ENCODE results near the gene STK16.
A peak's percentile ranks its signal among the peaks of the same experiment; 100 is the strongest.

Gene STK16

GRCh38 chr2:219213486-219214071 is 31.7 kb upstream of the STK16 start:
- DNase-seq (ENCODE audit: low spot score): no peak
- FAIRE-seq: no peak

GRCh38 chr2:219214141-219214540 is 31.1 kb upstream of the STK16 start:
- FAIRE-seq (no peak), DNase-seq (ENCODE audit: low spot score) (no peak)

DNA sequence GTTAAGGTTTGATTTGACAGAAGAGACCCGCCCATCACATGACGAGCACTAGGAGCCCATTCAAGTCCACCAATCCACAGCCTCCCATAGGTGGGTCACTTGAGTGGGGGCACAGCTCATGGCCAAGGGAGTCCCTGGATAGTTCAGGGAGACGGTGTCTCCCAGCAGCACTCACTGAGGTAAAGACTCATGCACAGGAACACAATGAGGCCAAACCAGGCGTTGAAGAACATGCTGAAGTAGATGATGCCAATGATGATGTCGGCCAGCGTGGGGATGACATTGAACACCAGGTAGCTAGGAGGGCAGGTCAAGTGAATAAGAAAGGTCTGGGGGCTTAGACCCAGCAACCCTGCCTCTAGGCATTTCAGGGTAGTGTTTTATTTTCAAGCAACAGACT is 30.5 kb upstream of the STK16 start:
- DNase-seq (ENCODE audit: low spot score): no peak
- FAIRE-seq: no peak

DNA sequence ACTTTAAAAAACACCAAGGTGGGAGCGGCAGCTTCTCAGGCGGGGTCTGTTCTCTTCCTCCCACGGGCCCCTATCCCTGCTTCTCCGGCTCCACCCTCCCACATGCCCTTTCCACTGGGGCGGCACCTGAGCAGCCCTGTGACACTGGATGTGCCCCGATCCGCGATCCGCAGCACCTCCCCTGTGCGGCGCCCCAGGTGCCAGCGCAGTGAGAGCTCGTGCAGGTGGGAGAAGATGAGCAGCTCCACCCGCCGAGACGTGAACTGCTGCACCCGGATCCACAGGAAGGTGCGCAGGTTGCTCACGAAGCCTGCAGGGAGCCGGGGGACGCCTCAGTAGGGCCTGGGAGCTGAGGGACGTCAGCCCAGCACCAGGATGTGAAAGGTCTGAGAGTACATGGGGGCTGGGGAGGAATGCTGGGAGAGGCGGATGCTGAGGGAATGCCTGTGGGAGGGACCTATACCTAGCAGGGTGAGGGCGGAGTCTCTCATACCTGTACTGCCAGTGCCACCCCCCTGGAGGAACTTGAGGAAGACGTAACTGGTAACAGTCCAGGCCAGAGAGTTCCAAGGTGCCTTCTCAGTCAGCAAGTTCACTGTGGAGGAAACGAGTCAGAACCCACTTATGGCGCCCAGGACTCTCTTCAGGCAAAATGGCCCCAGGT is 29.3 kb upstream of the STK16 start:
- DNase-seq (ENCODE audit: low spot score) (no peak), FAIRE-seq (no peak)

GRCh38 chr2:219216535-219216915 is 28.8 kb upstream of the STK16 start:
- FAIRE-seq (no peak), DNase-seq (ENCODE audit: low spot score) (no peak)

DNA sequence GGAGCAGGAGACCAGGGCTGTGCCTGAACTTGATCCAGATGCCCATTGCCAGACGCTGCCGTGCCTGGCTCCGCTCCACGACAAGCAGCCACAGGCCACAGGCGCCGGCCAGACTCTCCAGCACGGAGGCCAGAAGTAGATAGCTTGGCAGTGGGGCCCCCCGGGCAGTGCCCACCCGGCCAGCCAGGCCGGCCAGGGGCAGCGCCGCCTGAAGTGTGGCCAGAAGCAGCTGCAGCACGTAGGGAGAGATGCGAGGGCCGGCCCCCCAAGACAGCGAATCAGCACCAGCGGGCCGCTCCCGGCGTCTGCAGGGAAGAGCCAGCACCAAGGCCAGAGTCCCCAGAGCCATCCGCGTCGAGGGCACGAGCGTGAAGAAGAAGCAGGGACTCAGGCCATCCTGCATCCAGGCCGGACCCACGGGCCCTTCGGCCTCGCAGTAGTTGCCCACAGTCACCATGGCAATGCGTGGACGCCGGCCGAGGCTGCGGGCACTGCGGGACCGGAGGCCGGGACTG is 27.0 kb upstream of the STK16 start:
- DNase-seq (ENCODE audit: low spot score) (peak; percentile 57), FAIRE-seq (no peak)

DNA sequence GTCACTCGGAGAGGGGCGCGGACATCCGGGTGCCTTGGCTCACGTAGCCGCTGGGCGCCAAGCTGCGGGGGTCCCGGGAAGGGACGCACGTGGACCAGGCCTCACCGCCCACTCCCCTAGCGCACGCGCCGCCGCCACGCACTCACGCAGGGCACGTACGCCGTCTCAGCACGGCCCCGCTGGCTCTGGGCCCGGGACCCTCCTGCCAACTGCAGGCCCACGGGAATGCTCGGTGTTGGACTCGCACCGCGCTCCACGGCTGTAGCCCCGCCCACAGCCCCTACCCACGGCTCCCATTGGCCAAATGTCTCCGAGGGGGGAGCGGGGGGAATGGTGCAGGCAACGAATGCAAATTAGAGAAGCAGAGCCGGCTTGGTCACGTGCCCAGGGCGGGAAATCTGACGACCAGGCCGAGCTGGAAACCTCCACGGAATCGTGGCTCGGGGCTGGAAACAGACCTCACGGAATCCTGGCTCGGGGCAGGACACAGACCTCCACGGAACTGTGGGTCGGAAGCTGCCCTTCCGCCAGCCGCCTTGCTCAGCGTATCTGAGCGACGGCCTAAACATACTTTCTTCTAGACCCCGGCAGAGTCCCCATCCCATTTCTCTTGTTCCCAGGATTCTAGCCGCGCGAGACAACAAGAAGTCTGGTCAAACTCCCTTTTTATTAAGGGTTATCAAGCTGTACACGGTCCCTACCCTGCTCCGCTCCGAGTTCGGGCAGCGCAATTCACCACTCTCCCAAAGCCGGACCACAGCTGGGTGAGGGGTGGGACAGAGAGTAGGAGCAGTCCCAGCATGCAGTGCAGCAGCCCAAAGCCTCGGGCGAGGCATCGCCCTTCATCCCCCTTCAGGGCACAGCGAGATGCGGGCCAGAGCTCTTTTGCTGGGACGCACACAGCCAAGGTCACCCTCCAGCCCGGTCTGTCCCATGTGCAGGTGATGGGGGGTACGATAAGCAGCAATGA is 26.3 kb upstream of the STK16 start, which contains the start of gene ABCB6:
ABCB6 (minus strand) TSS at position 227 of the 970 bp plus-strand sequence. CDS start 285 bp downstream, outside the sequence.
- FAIRE-seq (no peak), DNase-seq (ENCODE audit: low spot score) (peak; percentile 46)

DNA sequence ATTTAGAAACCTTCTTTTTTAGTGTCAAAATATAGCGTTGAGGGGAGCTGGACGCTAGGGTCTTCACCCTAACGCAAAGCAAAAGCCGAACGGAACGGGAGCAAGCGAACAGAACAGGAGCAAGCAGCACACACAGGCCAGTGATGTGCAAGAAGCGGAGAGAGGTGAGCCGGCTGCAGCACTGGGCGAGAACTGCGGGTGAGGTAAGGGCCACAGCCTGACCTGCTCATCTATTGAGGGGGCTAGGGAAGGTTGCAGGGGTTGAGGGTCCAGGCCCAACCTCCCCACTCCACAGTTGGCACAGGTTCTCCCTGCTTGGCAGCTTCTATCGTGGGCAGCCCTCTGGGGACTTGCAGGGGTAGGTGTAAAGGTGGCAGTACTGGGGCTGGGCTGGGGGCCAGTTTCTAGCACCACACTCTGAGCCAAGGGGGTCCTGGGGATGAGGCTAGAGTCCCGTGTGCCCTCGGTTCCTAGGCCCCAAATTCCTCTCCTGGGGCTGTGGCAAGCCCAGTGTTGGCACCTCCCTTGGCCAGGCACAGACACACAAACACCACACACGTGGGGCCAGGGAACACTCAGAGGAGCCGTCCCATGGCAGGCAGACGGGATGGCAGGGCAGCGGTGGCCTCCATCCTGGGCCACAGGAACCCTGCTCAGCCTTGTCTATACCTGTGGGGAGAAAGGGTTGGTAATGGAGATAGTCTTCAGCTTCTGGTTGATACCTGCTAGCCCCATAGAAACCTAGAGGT is 25.3 kb upstream of the STK16 start:
- FAIRE-seq (no peak), DNase-seq (ENCODE audit: low spot score) (no peak)

- DNase-seq (ENCODE audit: low spot score) (no peak), FAIRE-seq (no peak)
Measured at GRCh38 chr2:219220652-219221402, 24.5 kb upstream of the STK16 start.

DNA sequence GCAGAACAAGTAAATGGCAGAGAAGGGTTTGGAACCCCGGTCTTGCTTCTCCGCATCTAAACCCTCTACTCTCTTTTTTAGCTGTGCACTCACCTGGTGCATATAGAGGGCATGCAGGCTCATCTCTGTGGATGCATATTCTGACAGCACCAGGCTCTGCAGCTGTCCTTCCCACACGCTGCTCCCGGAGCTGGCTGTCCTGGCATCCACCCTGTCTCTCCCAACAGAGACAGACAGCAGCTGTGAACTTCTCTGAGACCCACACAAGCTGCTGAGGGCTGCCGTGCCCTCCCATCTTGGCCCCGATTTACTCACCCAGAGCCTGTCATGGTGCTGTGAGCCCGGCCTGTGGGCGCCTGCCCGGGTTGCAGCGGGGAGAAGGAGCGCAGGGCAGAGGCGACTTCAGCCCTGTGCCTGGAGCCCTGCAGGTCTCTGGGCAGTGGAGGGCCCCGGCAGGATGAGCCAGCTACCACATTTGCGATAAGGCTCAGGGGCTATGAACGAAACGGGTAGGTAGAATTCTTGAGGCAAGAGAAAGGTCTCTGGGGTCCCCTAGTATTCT is 23.2 kb upstream of the STK16 start:
- DNase-seq (ENCODE audit: low spot score) (no peak), FAIRE-seq (no peak)

GRCh38 chr2:219223831-219224610 is 21.3 kb upstream of the STK16 start:
- no peak for FAIRE-seq
- DNase-seq (ENCODE audit: low spot score): no peak

DNA sequence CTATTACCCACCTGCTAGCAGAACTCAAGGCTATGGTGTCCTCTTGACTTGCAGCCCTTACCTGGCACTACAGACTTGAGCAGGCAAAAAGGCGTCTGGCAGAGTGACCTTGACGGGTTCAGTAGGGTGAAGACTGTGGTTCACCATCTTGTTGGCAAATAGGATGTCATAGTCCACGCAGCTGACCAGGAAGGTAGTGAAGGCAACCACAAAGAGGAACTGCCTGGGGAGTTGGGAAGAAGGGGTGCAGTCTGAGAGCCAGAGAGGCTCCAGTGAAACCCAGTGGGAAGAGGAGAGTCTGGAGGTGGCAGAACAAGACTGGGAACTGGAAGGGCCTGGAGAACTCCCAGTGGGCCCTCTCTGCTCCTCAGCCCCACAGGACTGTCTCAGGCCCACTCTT is 19.9 kb upstream of the STK16 start:
- no peak for DNase-seq (ENCODE audit: low spot score)
- FAIRE-seq: no peak

- DNase-seq (ENCODE audit: low spot score): no peak
- no peak for FAIRE-seq
Measured at GRCh38 chr2:219228041-219228910, 17.0 kb upstream of the STK16 start.

DNA sequence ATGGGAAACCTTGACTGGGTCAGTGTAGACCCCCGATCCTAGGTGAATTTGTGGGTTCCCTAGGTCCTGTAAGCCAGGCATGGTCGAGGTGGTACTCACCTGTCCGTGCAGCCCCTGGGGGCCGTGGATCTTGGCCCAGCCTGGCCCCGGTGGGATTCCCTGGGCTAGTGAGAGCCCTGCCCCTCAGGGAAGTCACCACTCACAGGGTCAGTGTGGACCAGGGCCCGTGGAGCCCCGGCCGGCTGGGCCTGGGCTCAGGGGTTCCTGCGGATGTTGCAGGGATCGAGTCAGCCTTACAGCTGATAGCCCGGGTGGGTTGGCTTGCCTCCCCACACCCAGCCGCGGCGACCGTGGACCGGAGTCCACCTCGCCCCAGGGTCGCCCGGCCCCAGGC is 16.4 kb upstream of the STK16 start:
- FAIRE-seq (no peak), DNase-seq (ENCODE audit: low spot score) (no peak)

DNA sequence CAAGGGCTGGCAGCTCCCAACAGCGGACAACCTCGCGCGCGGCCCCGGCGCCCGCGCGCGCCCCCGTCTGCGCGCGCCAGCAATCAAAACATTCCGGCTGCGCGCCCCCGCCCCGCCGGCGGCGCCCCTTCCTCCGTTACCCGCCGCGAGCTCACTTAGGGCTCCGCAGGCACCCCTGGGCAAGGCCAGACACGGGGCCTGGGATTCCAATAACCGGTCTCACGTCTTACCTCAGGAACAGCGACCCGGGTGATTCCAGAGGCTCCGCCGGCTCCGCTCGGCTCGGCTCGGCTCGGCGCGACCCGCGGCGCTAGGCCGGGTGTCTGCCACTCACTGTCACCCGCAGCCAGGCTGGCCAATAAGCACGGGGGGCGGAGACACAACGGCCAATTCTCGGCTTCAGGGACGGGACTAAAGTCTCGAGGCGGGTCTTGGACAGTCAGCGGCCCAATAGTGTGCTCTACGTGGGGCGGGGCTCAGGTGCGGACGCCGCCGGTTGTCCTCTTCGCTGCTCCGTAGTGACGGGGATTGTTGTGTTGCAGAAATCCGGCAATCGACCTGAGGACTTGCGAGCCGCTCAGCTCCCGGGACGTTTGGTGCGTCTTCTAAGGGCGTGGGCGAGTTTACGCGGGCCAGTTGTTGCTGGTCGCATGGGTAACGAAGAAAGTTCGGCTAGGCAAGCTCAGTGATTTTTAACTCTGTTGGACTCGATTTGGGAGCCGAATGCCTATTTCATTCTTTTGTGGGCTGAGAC is 15.8 kb upstream of the STK16 start, which contains the start of the genes ANKZF1 and ATG9A:
ANKZF1 (plus strand) TSS at position 502 of the 754 bp plus-strand sequence. CDS start 452 bp downstream, outside the sequence.
ATG9A (minus strand) TSS at position 332 of the 754 bp plus-strand sequence. CDS start 1,612 bp downstream, outside the sequence.
- FAIRE-seq: peak; percentile 88
- peak; percentile 97 for DNase-seq (ENCODE audit: low spot score)

- no peak for FAIRE-seq
- DNase-seq (ENCODE audit: low spot score): peak; percentile 46
Measured at GRCh38 chr2:219230059-219230540, 15.2 kb upstream of the STK16 start.

DNA sequence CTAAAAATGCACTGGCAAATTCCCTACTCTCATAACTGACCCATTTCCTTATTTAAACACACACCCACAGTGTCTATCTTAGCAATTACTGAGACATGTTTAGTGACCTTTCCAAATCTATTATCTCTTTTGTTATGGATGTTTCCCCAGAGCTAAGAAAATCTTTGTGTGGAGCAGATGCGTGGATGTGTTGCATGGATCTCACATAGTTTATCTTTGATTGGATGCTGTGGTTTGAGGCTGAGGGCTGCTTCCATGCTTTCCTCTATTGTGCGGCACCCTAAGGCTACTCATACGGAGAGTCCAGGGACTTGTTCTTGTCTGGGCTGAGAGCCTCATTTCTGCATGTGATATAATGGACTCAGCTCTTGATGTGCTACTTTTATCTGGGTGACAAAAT is 10.9 kb upstream of the STK16 start:
- FAIRE-seq (no peak), DNase-seq (ENCODE audit: low spot score) (no peak)

Measured in RCC 7860 (cell line).